ENCODE results near the gene MSH3.

DNA sequence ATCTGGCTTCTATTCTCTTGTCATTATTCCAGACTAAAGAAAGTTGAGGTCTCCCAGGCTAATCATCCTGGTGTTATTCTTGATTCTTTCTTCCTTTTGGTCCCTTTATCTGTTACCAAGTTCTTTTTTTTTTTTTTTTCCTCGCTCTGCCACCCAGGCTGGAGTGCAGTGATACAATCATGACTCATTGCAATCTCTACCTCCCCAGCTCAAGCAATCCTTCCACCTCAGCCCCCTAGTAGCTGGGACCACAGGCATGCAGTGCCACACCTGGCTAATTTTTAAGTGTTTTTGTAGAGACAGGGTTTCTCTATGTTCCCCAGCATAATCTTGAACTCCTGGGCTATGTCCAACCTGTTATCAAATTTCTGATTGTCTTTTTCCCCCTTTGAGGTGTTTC lies 126.9 kb downstream of the MSH3 start:
- TF ChIP-seq, protein P1, sequence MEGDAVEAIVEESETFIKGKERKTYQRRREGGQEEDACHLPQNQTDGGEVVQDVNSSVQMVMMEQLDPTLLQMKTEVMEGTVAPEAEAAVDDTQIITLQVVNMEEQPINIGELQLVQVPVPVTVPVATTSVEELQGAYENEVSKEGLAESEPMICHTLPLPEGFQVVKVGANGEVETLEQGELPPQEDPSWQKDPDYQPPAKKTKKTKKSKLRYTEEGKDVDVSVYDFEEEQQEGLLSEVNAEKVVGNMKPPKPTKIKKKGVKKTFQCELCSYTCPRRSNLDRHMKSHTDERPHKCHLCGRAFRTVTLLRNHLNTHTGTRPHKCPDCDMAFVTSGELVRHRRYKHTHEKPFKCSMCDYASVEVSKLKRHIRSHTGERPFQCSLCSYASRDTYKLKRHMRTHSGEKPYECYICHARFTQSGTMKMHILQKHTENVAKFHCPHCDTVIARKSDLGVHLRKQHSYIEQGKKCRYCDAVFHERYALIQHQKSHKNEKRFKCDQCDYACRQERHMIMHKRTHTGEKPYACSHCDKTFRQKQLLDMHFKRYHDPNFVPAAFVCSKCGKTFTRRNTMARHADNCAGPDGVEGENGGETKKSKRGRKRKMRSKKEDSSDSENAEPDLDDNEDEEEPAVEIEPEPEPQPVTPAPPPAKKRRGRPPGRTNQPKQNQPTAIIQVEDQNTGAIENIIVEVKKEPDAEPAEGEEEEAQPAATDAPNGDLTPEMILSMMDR (optimal IDR thresholded peaks at IDR 0.05 in 1 of 3, IDR thresholded peaks at IDR 0.05 in 1 of 3, conservative IDR thresholded peaks at IDR 0.05 in 1 of 3; ENCODE audit: extremely low read depth in 1 of 3, insufficient read depth in 2 of 3, low read length in 3 of 3): no peak
- TF ChIP-seq EZH2 (IDR thresholded peaks at IDR 0.05; ENCODE audit: low read length): no peak

Measured in keratinocyte (primary cell).